Common myeloid progenitor, CD34-positive (primary cell): ENCODE results near the gene IFIT5.
"Not testable (repeated sequence)": the region's sequence is repeated elsewhere in the genome, so short reads cannot be mapped to it uniquely, and the experiment has no call there.

Experiments
- CTCF ChIA-PET: fragments of 350-600 bp; sonication (Branson Sonifier 250); formaldehyde crosslinking; loops from one replicate; lab custom pipeline; 2021; ENCODE audit warnings: antibody characterized with exemption; lab: Charles Lee
- POLR2A ChIA-PET: fragments of 350-600 bp; sonication (Branson Sonifier 250); formaldehyde crosslinking; loops from one replicate; lab custom pipeline; 2021; ENCODE audit warnings: antibody characterized with exemption; lab: Charles Lee
- DNase-seq, 3 donors: peaks; one replicate each; pipeline versions ENCODE4 v3.0.0 to v3.0.0-alpha.2; 2013
- H3K27ac ChIP-seq, 2 experiments: 1 replicate in 1 of 2; 2 replicates in 1 of 2; pipeline ENCODE4 v1.7.0; 2013; ENCODE audit warnings: inconsistent platforms in 2 of 2, low read length in 2 of 2, mild to moderate bottlenecking in 2 of 2, low read depth in 1 of 2, moderate library complexity in 1 of 2; ENCODE audit not compliant: severe bottlenecking in 2 of 2, insufficient read depth in 1 of 2, poor library complexity in 1 of 2
- H3K27me3 ChIP-seq, 5 experiments: replicated peaks in 2 of 5; 1 replicate in 3 of 5; 2 replicates in 2 of 5; pipeline versions ENCODE4 v1.6.1 to v1.7.0; 2013; ENCODE audit warnings: low read length in 4 of 5, mild to moderate bottlenecking in 2 of 5, moderate library complexity in 2 of 5, inconsistent platforms in 1 of 5; ENCODE audit not compliant: insufficient read depth in 5 of 5, control insufficient read depth in 4 of 5
- H3K36me3 ChIP-seq, 4 experiments: 1 replicate in 2 of 4; 2 replicates in 2 of 4; pipeline versions ENCODE4 v1.6.1 to v1.7.0; 2013; ENCODE audit warnings: low read length in 3 of 4, control low read depth in 1 of 4, mild to moderate bottlenecking in 1 of 4; ENCODE audit not compliant: control insufficient read depth in 4 of 4, insufficient read depth in 4 of 4
- H3K4me1 ChIP-seq, 4 experiments: 1 replicate in 3 of 4; 2 replicates in 1 of 4; pipeline versions ENCODE4 v1.6.1 to v1.7.1; 2013; ENCODE audit warnings: low read length in 3 of 4, mild to moderate bottlenecking in 3 of 4, control low read depth in 1 of 4, inconsistent platforms in 1 of 4, moderate library complexity in 1 of 4; ENCODE audit not compliant: control insufficient read depth in 4 of 4, insufficient read depth in 4 of 4; ENCODE audit errors: control extremely low read depth in 1 of 4
- H3K4me3 ChIP-seq, 7 experiments: 1 replicate in 4 of 7; 2 replicates in 3 of 7; pipeline versions ENCODE4 v1.5.1 to v1.7.0; 2013; ENCODE audit warnings: mild to moderate bottlenecking in 7 of 7, low read length in 6 of 7, moderate library complexity in 6 of 7, inconsistent platforms in 2 of 7, low read depth in 2 of 7, control low read depth in 1 of 7; ENCODE audit not compliant: insufficient read depth in 4 of 7, control insufficient read depth in 1 of 7; ENCODE audit errors: extremely low read depth in 1 of 7
- H3K9me3 ChIP-seq, 5 experiments: 1 replicate in 4 of 5; 2 replicates in 1 of 5; pipeline versions ENCODE4 v1.6.1 to v1.7.1; 2013; ENCODE audit warnings: low read length in 4 of 5, mild to moderate bottlenecking in 2 of 5, inconsistent platforms in 1 of 5, low read depth in 1 of 5, moderate library complexity in 1 of 5; ENCODE audit not compliant: control insufficient read depth in 4 of 5, insufficient read depth in 2 of 5; ENCODE audit errors: control extremely low read depth in 1 of 5
- WGBS: methylation state at CpG from one replicate; pipeline ENCODE4 v1.1.5; 2013; ENCODE audit not compliant: insufficient coverage; 5-methylcytosine and 5-hydroxymethylcytosine counted together

IFIT5 gene

GRCh38 chr10:89388806-89389205 is 25.6 kb upstream of the IFIT5 start:
- ChIA-PET CTCF (interaction anchor here (0.5 to 4.8 kb wide), 18 partner anchors 9 to 395 kb away, joined by 3 to 35 read pairs (median 4); partner anchors contain the start of genes IFIT2, IFIT3 and LIPA), POLR2A (no interaction called here)
- no peak overlapping the region for H3K27ac ChIP-seq
- no peak for DNase-seq
- 100% methylated on average over 2 of the region's 2 CpGs for WGBS
- H3K36me3 ChIP-seq = no peaks in the 10 kb centered on the region
- H3K4me1 ChIP-seq = peaks cover 26 to 51% (median 44%) of the 10 kb centered on the region in 4 experiments
- no peaks in the 10 kb centered on the region for H3K27me3 ChIP-seq
- no peaks in the 10 kb centered on the region for H3K9me3 ChIP-seq
- H3K4me3 ChIP-seq = no peak overlapping the region

GRCh38 chr10:89389254-89389653 is 25.1 kb upstream of the IFIT5 start:
- WGBS = no CpG with 5 or more reads among the region's 1 CpG
- Histone ChIP-seq H3K4me3 (no peak overlapping the region), H3K27me3 (no peaks in the 10 kb centered on the region), H3K36me3 (no peaks in the 10 kb centered on the region), H3K27ac (no peak overlapping the region), H3K4me1 (peaks cover 26 to 51% (median 42%) of the 10 kb centered on the region in 4 experiments), H3K9me3 (no peaks in the 10 kb centered on the region)
- ChIA-PET CTCF (interaction anchor here (0.5 to 4.8 kb wide), 17 partner anchors 9 to 394 kb away, joined by 3 to 35 read pairs (median 4); partner anchors contain the start of genes IFIT2, IFIT3, IFIT5 and LIPA), POLR2A (no interaction called here)
- DNase-seq = peak; percentile 52 to 70 (median 69)

- no peak for DNase-seq
- WGBS = 84% methylated on average over 4 of the region's 5 CpGs
- no peaks in the 10 kb centered on the region for H3K27me3 ChIP-seq
- no peak overlapping the region for H3K4me3 ChIP-seq
- CTCF ChIA-PET = interaction anchor here (1.5 to 4.8 kb wide), 4 partner anchors 8 to 149 kb away, joined by 3 to 35 read pairs (median 4); no protein-coding TSS in a partner anchor
- H3K4me1 ChIP-seq = peaks cover 18 to 43% (median 28%) of the 10 kb centered on the region in 4 experiments
- no peaks in the 10 kb centered on the region for H3K36me3 ChIP-seq
- POLR2A ChIA-PET = no interaction called here
- H3K27ac ChIP-seq = no peak overlapping the region
- no peaks in the 10 kb centered on the region for H3K9me3 ChIP-seq
Measured at GRCh38 chr10:89390476-89391225, 23.7 kb upstream of the IFIT5 start.

- WGBS = 100% methylated on average over 1 of the region's 4 CpGs
- H3K36me3 ChIP-seq, H3K27me3 ChIP-seq, POLR2A ChIA-PET, H3K27ac ChIP-seq, H3K9me3 ChIP-seq, H3K4me3 ChIP-seq, DNase-seq: not testable (repeated sequence)
- CTCF ChIA-PET = interaction anchor here (1.5 to 2.4 kb wide), 2 partner anchors 22 to 99 kb away, joined by 3 to 10 read pairs; no protein-coding TSS in a partner anchor
- peaks cover 18 to 38% (median 23%) of the 10 kb centered on the region in 4 experiments for H3K4me1 ChIP-seq
Measured at GRCh38 chr10:89391226-89391576, 23.2 kb upstream of the IFIT5 start.

- peaks cover 0 to 3% (median 0%) of the 10 kb centered on the region in 4 experiments for H3K36me3 ChIP-seq
- no peaks in the 10 kb centered on the region for H3K27me3 ChIP-seq
- H3K9me3 ChIP-seq = no peaks in the 10 kb centered on the region
- peak within 1 kb of the TSS in 6 of 7 experiments; percentile 74 to 95 (median 90) for H3K4me3 ChIP-seq
- ChIA-PET CTCF (interaction anchor here (0.5 to 2.4 kb wide), 6 partner anchors 19 to 149 kb away, joined by 3 to 10 read pairs (median 4); partner anchors contain the start of gene IFIT2), POLR2A (interaction anchor here (0.9 kb wide), 1 partner anchor 139 kb away, joined by 3 read pairs; no protein-coding TSS in a partner anchor)
- H3K27ac ChIP-seq = peak within 1 kb of the TSS; percentile 77 to 80
- DNase-seq = peak; percentile 87 to 96 (median 94)
- WGBS = 0% methylated on average over 4 of the region's 8 CpGs
- H3K4me1 ChIP-seq = peaks cover 18 to 36% (median 21%) of the 10 kb centered on the region in 4 experiments
Measured at GRCh38 chr10:89391907-89392756, 22.2 kb upstream of the IFIT5 start, which contains the start of gene IFIT1. Gene IFIT1 (plus strand): TSS chr10:89392623. CDS start chr10:89392713, 90 bp downstream.

GRCh38 chr10:89392974-89393373 is 21.4 kb upstream of the IFIT5 start:
- ChIA-PET POLR2A (interaction anchor here (0.9 kb wide), 1 partner anchor 140 kb away, joined by 3 read pairs; no protein-coding TSS in a partner anchor), CTCF (interaction anchor here (0.9 to 2.4 kb wide), 7 partner anchors 9 to 101 kb away, joined by 3 to 10 read pairs (median 4); partner anchors contain the start of genes IFIT2 and IFIT3)
- Histone ChIP-seq H3K9me3 (no peaks in the 10 kb centered on the region), H3K36me3 (peaks cover 0 to 3% (median 0%) of the 10 kb centered on the region in 4 experiments), H3K4me3 (peak overlapping the region in 6 of 7 experiments; percentile 74 to 95 (median 90)), H3K27me3 (no peaks in the 10 kb centered on the region), H3K4me1 (peaks cover 18 to 36% (median 21%) of the 10 kb centered on the region in 4 experiments), H3K27ac (peak overlapping the region in 1 of 2 experiments; percentile 80)
- DNase-seq = peak in 2 of 3 donors; percentile 60 to 68
- 37% methylated on average over 2 of the region's 2 CpGs for WGBS
